Raji (cell line): ENCODE measurements around the gene CACNA2D1.

Experiments used
- POLR2A ChIP-seq: IDR thresholded peaks from 2 replicates; pipeline ENCODE4 v1.6.1; 2011; ENCODE audit warnings: low read depth, low read length, control low read depth; ENCODE audit not compliant: insufficient read depth

The CACNA2D1 gene

GRCh38 chr7:82255706-82256105 lies 187.9 kb downstream of the CACNA2D1 start:
- TF ChIP-seq POLR2A: no peak

- TF ChIP-seq POLR2A: no peak
Measured at GRCh38 chr7:82250598-82250997, 193.0 kb downstream of the CACNA2D1 start.

GRCh38 chr7:82249979-82250378 lies 193.6 kb downstream of the CACNA2D1 start:
- TF ChIP-seq POLR2A: no peak

- no peak for TF ChIP-seq POLR2A
Measured at GRCh38 chr7:82247814-82248433, 195.7 kb downstream of the CACNA2D1 start.

GRCh38 chr7:82244947-82245517 lies 198.5 kb downstream of the CACNA2D1 start:
- no peak for TF ChIP-seq POLR2A

- no peak for TF ChIP-seq POLR2A
Measured at GRCh38 chr7:82241356-82241755, 202.2 kb downstream of the CACNA2D1 start.

- no peak for TF ChIP-seq POLR2A
Measured at GRCh38 chr7:82235713-82236112, 207.9 kb downstream of the CACNA2D1 start.

GRCh38 chr7:82234457-82235049 lies 209.0 kb downstream of the CACNA2D1 start:
- TF ChIP-seq POLR2A: no peak

GRCh38 chr7:82230811-82231581 lies 212.6 kb downstream of the CACNA2D1 start:
- TF ChIP-seq POLR2A: no peak

- TF ChIP-seq POLR2A: no peak
Measured at GRCh38 chr7:82229164-82229563, 214.4 kb downstream of the CACNA2D1 start.

- no peak for TF ChIP-seq POLR2A
Measured at GRCh38 chr7:82226191-82226590, 217.4 kb downstream of the CACNA2D1 start.

- no peak for TF ChIP-seq POLR2A
Measured at GRCh38 chr7:82224529-82224928, 219.0 kb downstream of the CACNA2D1 start.

- TF ChIP-seq POLR2A: no peak
Measured at GRCh38 chr7:82223580-82223979, 220.0 kb downstream of the CACNA2D1 start.

- TF ChIP-seq POLR2A: no peak
Measured at GRCh38 chr7:82221152-82221674, 222.4 kb downstream of the CACNA2D1 start.

GRCh38 chr7:82212466-82212865 lies 231.1 kb downstream of the CACNA2D1 start:
- no peak for TF ChIP-seq POLR2A

- TF ChIP-seq POLR2A: no peak
Measured at GRCh38 chr7:82211333-82211732, 232.2 kb downstream of the CACNA2D1 start.

- no peak for TF ChIP-seq POLR2A
Measured at GRCh38 chr7:82210416-82211184, 233.0 kb downstream of the CACNA2D1 start.
